Transverse colon (tissue), 4 donors: Measurements from ENCODE around the gene EXT2. TPM values are rescaled to one million over a fixed set of nuclear protein-coding genes. Genes with fewer than 3 reads are reported as not detected.

Source experiments
- DNase-seq: peaks from one replicate; pipeline ENCODE4 v3.0.0-alpha.2; 2019
- H3K27ac ChIP-seq, 4 donors: fragments of 200-600 bp; sonication (generic); 2 replicates each; pipeline ENCODE4 v1.5.1; 2016 to 2018; ENCODE audit warnings: inconsistent platforms in 4 of 4
- H3K27me3 ChIP-seq: fragments of 200-600 bp; sonication (generic); 2 replicates; pipeline ENCODE4 v1.5.1; 2017; ENCODE audit warnings: inconsistent platforms
- H3K36me3 ChIP-seq, 4 donors: fragments of 200-600 bp; sonication (generic); 2 replicates each; pipeline ENCODE4 v1.5.1; 2017 to 2019; ENCODE audit warnings: inconsistent platforms in 4 of 4
- H3K4me1 ChIP-seq, 4 donors: fragments of 200-600 bp; sonication (generic); 2 replicates each; pipeline ENCODE4 v1.5.1; 2017 to 2020; ENCODE audit warnings: inconsistent platforms in 4 of 4
- H3K4me3 ChIP-seq, 4 donors: fragments of 200-600 bp; sonication (generic); 1 replicate in 1 of 4; 2 replicates in 3 of 4; pipeline versions ENCODE4 v1.5.1 to v1.6.1; 2017 to 2019; ENCODE audit warnings: inconsistent platforms in 4 of 4
- H3K9me3 ChIP-seq, 2 donors: fragments of 200-600 bp; sonication (generic); 2 replicates each; pipeline ENCODE4 v1.5.1; 2017 to 2019; ENCODE audit warnings: inconsistent platforms in 2 of 2
- CTCF ChIP-seq, 5 experiments: fragments of 200-600 bp in 3 of 5; fragments of 450-650 bp in 2 of 5; sonication (generic) in 3 of 5; IDR thresholded peaks; 1 replicate in 2 of 5; 2 replicates in 3 of 5; pipeline ENCODE4 v1.5.1; 2016 to 2017; ENCODE audit warnings: antibody characterized with exemption in 5 of 5, inconsistent platforms in 3 of 5, mild to moderate bottlenecking in 2 of 5, moderate library complexity in 1 of 5
- EP300 ChIP-seq: sonication (generic); formaldehyde crosslinking; IDR thresholded peaks from one replicate; pipeline ENCODE4 v1.6.1; 2017; ENCODE audit warnings: antibody characterized with exemption, low read depth
- POLR2A ChIP-seq: fragments of 450-650 bp; IDR thresholded peaks from one replicate; pipeline ENCODE4 v1.6.1; 2016; ENCODE audit warnings: antibody characterized with exemption, mild to moderate bottlenecking, moderate library complexity
- POLR2AphosphoS5 ChIP-seq, 3 donors: sonication (generic); formaldehyde crosslinking; IDR thresholded peaks; one replicate each; pipeline ENCODE4 v1.6.1; 2016; ENCODE audit warnings: antibody characterized with exemption in 3 of 3
- WGBS, 2 donors: methylation state at CpG; one replicate each; pipeline ENCODE4 v1.1.5; 2018; ENCODE audit warnings: low coverage in 1 of 2; 5-methylcytosine and 5-hydroxymethylcytosine counted together
- in situ Hi-C, 4 donors: fragments of 200-750 bp; cut with MboI; loops; one replicate each; pipeline versions ENCODE4 v1.15.0 to v1.15.1; 2017; ENCODE audit warnings: low sequenced_read_pairs in 3 of 4, low pct_ligation_motif_present in 1 of 4, low pct_unique_long_range_greater_than_20kb in 1 of 4
- intact Hi-C: fragments of 100-400 bp; cut with DNase I; formaldehyde crosslinking; loops from one replicate; pipeline ENCODE4 v1.15.1; 2023; ENCODE audit warnings: low total_unique reads
- total RNA-seq, 4 donors: library from RNA; depleted of rRNA; stranded (reverse); fragments of >200 nt; gene quantifications; one replicate each; pipeline ENCODE4 v1.1.0, GENCODE V29; 2016

Gene EXT2
- total RNA-seq, 4 donors from 2014 or later: 32.2 to 82.9 (median 59.6) TPM

GRCh38 chr11:44288133-44288526, 192.7 kb downstream of the EXT2 start:
- in situ Hi-C loops (loop anchor here in 3 of 4 donors (10.0 to 25.0 kb wide), 2 partner anchors 247 to 624 kb away; no protein-coding TSS in a partner anchor), intact Hi-C loops (no loop called here)
- H3K27me3 ChIP-seq: peaks cover 5% of the 10 kb centered on the region
- no peak overlapping the region for H3K27ac ChIP-seq
- H3K4me1 ChIP-seq: no peaks in the 10 kb centered on the region
- TF ChIP-seq CTCF (IDR thresholded peaks at IDR 0.05) (no peak), POLR2A (no peak), EP300 (no peak), POLR2AphosphoS5 (IDR thresholded peaks at IDR 0.05) (no peak)
- H3K36me3 ChIP-seq: no peaks in the 10 kb centered on the region
- no peak for DNase-seq
- WGBS, 2 donors: 73 to 100% methylated on average over 1 to 3 of the region's 3 CpGs
- no peaks in the 10 kb centered on the region for H3K9me3 ChIP-seq
- H3K4me3 ChIP-seq: no peak overlapping the region

- WGBS, 2 donors: 74% methylated on average over 4 of the region's 4 CpGs; no CpG with 5 or more reads in 1 of the 2 donors
- intact Hi-C loops: no loop called here
- in situ Hi-C loops: loop anchor here in 1 of 4 donors (25.0 kb wide), 1 partner anchor 622 kb away; no protein-coding TSS in a partner anchor
- no peak overlapping the region for H3K4me3 ChIP-seq
- H3K9me3 ChIP-seq: no peaks in the 10 kb centered on the region
- no peak for TF ChIP-seq POLR2A
- peaks cover 9% of the 10 kb centered on the region for H3K27me3 ChIP-seq
- H3K36me3 ChIP-seq: no peaks in the 10 kb centered on the region
- DNase-seq: no peak
- no peaks in the 10 kb centered on the region for H3K4me1 ChIP-seq
- H3K27ac ChIP-seq: no peak overlapping the region
Observed at GRCh38 chr11:44290208-44290607, 194.7 kb downstream of the EXT2 start.

Other genes with a start within 250 kb of the EXT2 start
- 10 to 100 TPM in 3 of 4 donors, 1 to 10 TPM in 1; 7.2 to 27.6 (median 23.5) TPM for gene ALKBH3, start 214.8 kb upstream of the EXT2 start, total RNA-seq
- 100 to 1,000 TPM in 2 of 4 donors, 10 to 100 TPM in 2; 20.6 to 305 (median 134) TPM for gene C11orf96, start 153.0 kb upstream of the EXT2 start, total RNA-seq
- gene ACCSL, start 47.7 kb upstream of the EXT2 start, total RNA-seq: not detected
- 10 to 100 TPM; 17.6 to 88.3 (median 29.5) TPM for gene ACCS, start 29.4 kb upstream of the EXT2 start, total RNA-seq
- gene ALX4, start 214.5 kb downstream of the EXT2 start, total RNA-seq: not detected